Progenitor cell of endocrine pancreas (in vitro differentiated cells): Measurements from ENCODE around the gene FAT2. TPM values are rescaled to one million over a fixed set of nuclear protein-coding genes. Genes with fewer than 3 reads are reported as not detected.

ENCODE experiments used
- DNase-seq: peaks from one replicate; pipeline ENCODE4 v3.0.0; 2021; ENCODE audit warnings: low spot score; ENCODE audit not compliant: unreplicated experiment
- H3K27ac Mint-ChIP-seq: 2 replicates; pipeline ENCODE4 v1.8.0; 2021; ENCODE audit warnings: mild to moderate bottlenecking, moderate library complexity, mixed read lengths
- H3K27me3 Mint-ChIP-seq: 2 replicates; pipeline ENCODE4 v1.8.0; 2021; ENCODE audit warnings: mixed read lengths
- H3K36me3 Mint-ChIP-seq: 2 replicates; pipeline ENCODE4 v1.8.0; 2022; ENCODE audit warnings: mixed read lengths; ENCODE audit not compliant: insufficient read depth
- H3K4me1 Mint-ChIP-seq: 2 replicates; pipeline ENCODE4 v1.8.0; 2021; ENCODE audit warnings: low read depth, mixed read lengths
- H3K4me3 Mint-ChIP-seq: 2 replicates; pipeline ENCODE4 v1.8.0; 2021; ENCODE audit warnings: low read depth, mild to moderate bottlenecking, moderate library complexity, mixed read lengths
- H3K9me3 Mint-ChIP-seq: 2 replicates; pipeline ENCODE4 v1.8.0; 2021; ENCODE audit warnings: low read depth, mixed read lengths
- CTCF ChIP-seq: fragments of 200-600 bp; sonication (generic); IDR thresholded peaks from one replicate; pipeline ENCODE4 v1.5.0; 2021; ENCODE audit warnings: antibody characterized with exemption, mild to moderate bottlenecking; ENCODE audit not compliant: unreplicated experiment
- total RNA-seq: library from RNA; stranded (reverse); gene quantifications from 2 replicates; pipeline ENCODE4 v1.2.1, GENCODE V29; 2021

The FAT2 gene
- total RNA-seq, 1 donor from 2014 or later = 0.05 TPM

- DNase-seq = no peak
- Mint-ChIP-seq H3K27me3 (peaks cover 21% of the 10 kb centered on the region), H3K27ac (no peak overlapping the region), H3K4me3 (no peak overlapping the region), H3K9me3 (no peaks in the 10 kb centered on the region), H3K4me1 (peaks cover 12% of the 10 kb centered on the region), H3K36me3 (no peaks in the 10 kb centered on the region)
- no peak for TF ChIP-seq CTCF
These were observed 6.6 kb upstream of the FAT2 start for GRCh38 chr5:151597749-151598148.

DNA sequence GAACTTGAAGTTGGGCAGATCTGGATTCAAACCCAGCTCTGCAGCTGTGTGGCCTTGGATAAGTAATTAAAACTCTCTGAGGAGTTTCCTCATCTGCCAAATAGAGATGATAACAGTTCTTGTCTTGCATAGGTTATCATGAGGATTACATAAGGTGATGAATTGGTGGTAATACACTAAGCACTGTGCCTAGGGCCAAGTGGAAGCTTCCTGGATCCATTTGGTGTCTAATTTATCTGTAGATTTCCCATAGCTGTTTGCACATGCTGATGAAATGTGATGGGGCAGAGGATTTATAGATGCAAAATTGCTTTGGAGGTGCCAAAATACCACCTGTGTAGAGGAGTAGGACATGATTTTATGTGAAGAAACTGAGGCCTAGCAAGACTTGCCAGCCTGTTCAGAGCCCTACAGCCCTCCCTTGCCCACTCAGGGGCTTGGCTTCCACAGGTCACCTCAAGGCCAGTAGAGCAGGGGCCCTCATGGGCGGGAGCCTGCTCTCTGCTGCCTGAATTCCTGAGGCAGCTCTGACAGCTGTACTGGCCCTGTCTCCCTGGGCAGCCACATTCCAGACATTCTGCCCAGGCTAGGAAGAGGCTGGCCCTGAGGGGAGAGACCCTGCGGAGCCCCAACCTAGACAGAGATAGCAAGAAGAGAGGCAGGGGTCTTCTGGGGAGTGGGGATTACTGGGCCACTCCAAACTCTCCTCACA lies 5.9 kb upstream of the FAT2 start:
- no peak overlapping the region for H3K27ac Mint-ChIP-seq
- peak; percentile 27 for DNase-seq
- no peak overlapping the region for H3K4me3 Mint-ChIP-seq
- H3K9me3 Mint-ChIP-seq = no peaks in the 10 kb centered on the region
- peaks cover 20% of the 10 kb centered on the region for H3K27me3 Mint-ChIP-seq
- no peak for TF ChIP-seq CTCF
- H3K36me3 Mint-ChIP-seq = no peaks in the 10 kb centered on the region
- H3K4me1 Mint-ChIP-seq = peaks cover 18% of the 10 kb centered on the region

GRCh38 chr5:151595411-151595826 lies 4.3 kb upstream of the FAT2 start:
- TF ChIP-seq CTCF = no peak
- peaks cover 21% of the 10 kb centered on the region for H3K4me1 Mint-ChIP-seq
- peaks cover 27% of the 10 kb centered on the region for H3K27me3 Mint-ChIP-seq

GRCh38 chr5:151592855-151593408 lies 1.8 kb upstream of the FAT2 start:
- Mint-ChIP-seq H3K9me3 (no peaks in the 10 kb centered on the region), H3K27ac (no peak overlapping the region), H3K4me3 (no peak overlapping the region), H3K4me1 (peaks cover 19% of the 10 kb centered on the region), H3K36me3 (no peaks in the 10 kb centered on the region), H3K27me3 (peaks cover 30% of the 10 kb centered on the region)
- no peak for TF ChIP-seq CTCF
- no peak for DNase-seq

More at GRCh38 chr5:151595411-151595826, 4.3 kb upstream of the FAT2 start:
- Mint-ChIP-seq H3K36me3 (no peaks in the 10 kb centered on the region), H3K27ac (no peak overlapping the region), H3K9me3 (no peaks in the 10 kb centered on the region), H3K4me3 (no peak overlapping the region)
- no peak for DNase-seq

GRCh38 chr5:151589878-151590570 lies 1.1 kb downstream of the FAT2 start:
- H3K9me3 Mint-ChIP-seq = no peaks in the 10 kb centered on the region
- no peak overlapping the region for H3K27ac Mint-ChIP-seq
- DNase-seq = no peak
- no peak overlapping the region for H3K4me3 Mint-ChIP-seq
- peaks cover 29% of the 10 kb centered on the region for H3K27me3 Mint-ChIP-seq
- H3K4me1 Mint-ChIP-seq = peaks cover 12% of the 10 kb centered on the region
- no peaks in the 10 kb centered on the region for H3K36me3 Mint-ChIP-seq
- TF ChIP-seq CTCF = no peak
